ENCODE results near the gene CLIC4.

- TF ChIP-seq EZH2 (IDR thresholded peaks at IDR 0.05; ENCODE audit: low read length) = no peak
- TF ChIP-seq CTCF (optimal IDR thresholded peaks at IDR 0.05 in 1 of 3, IDR thresholded peaks at IDR 0.05 in 1 of 3, conservative IDR thresholded peaks at IDR 0.05 in 1 of 3; ENCODE audit: extremely low read depth in 1 of 3, insufficient read depth in 2 of 3, low read length in 3 of 3) = no peak
Observed at GRCh38 chr1:24868016-24868875, 123.0 kb downstream of the CLIC4 start.

All from keratinocyte (primary cell).